ENCODE results near the gene SPAG5. TPM values are rescaled to one million over a fixed set of nuclear protein-coding genes. Genes with fewer than 3 reads are reported as not detected.
A peak's percentile ranks its signal among the peaks of the same experiment; 100 is the strongest.

The SPAG5 gene
- total and polyA plus RNA-seq, 11 donors: 0.39 to 11.6 (median 1.2) TPM

DNA sequence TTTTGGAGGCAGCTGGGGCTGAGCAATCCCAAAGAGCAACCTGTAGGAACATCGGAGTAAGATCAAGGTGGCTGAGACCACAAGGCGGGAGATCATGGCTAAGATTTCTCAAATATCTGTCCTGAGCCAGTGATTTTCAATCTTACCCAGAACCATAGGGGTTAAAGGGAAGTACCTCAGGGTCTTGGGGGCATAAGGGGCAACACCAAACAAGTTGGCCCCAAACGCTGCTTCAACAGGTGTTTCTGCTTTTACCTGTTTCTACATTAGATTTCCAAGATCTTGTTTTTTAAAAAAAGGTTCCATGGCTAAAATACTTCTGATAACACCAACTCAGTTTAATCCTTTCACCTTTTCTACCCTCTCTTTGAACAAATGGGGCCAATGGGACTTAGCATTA is 43.8 kb downstream of the SPAG5 start:
- TF ChIP-seq POLR2A (IDR thresholded peaks at IDR 0.05) (no peak), CTCF (IDR thresholded peaks at IDR 0.05) (no peak)
- H3K9me3 ChIP-seq: no peaks in the 10 kb centered on the region
- WGBS, 4 donors: 93 to 97% (median 96%) methylated on average over 3 of the region's 3 CpGs
- no peak overlapping the region for H3K4me3 ChIP-seq
- peaks cover 0 to 32% (median 13%) of the 10 kb centered on the region in 12 donors for H3K4me1 ChIP-seq
- intact Hi-C loops (cut with DNase I): no loop called here
- no peak for ATAC-seq
- H3K27me3 ChIP-seq: no peaks in the 10 kb centered on the region
- DNase-seq: no peak
- H3K36me3 ChIP-seq: peaks cover 0 to 70% (median 65%) of the 10 kb centered on the region in 9 donors
- H3K27ac ChIP-seq: no peak overlapping the region

GRCh38 chr17:28554565-28554964 is 44.3 kb downstream of the SPAG5 start:
- 83 to 95% (median 88%) methylated on average over 6 of the region's 6 CpGs for WGBS, 4 donors
- no peaks in the 10 kb centered on the region for H3K27me3 ChIP-seq
- intact Hi-C loops (cut with DNase I): loop anchor here in 2 of 10 donors (5.0 kb wide), 1 partner anchor 58 kb away; the partner anchor contains the start of gene RSKR (in 2 of the 2)
- H3K4me1 ChIP-seq: peaks cover 0 to 35% (median 14%) of the 10 kb centered on the region in 12 donors
- peaks cover 0 to 65% (median 60%) of the 10 kb centered on the region in 9 donors for H3K36me3 ChIP-seq
- TF ChIP-seq POLR2A (IDR thresholded peaks at IDR 0.05) (no peak), CTCF (IDR thresholded peaks at IDR 0.05) (peak in 1 of 12 donors; percentile 18)
- DNase-seq (peak in 1 of 5 donors; percentile 19), ATAC-seq (no peak)
- H3K4me3 ChIP-seq: no peak overlapping the region
- no peaks in the 10 kb centered on the region for H3K9me3 ChIP-seq
- no peak overlapping the region for H3K27ac ChIP-seq

DNA sequence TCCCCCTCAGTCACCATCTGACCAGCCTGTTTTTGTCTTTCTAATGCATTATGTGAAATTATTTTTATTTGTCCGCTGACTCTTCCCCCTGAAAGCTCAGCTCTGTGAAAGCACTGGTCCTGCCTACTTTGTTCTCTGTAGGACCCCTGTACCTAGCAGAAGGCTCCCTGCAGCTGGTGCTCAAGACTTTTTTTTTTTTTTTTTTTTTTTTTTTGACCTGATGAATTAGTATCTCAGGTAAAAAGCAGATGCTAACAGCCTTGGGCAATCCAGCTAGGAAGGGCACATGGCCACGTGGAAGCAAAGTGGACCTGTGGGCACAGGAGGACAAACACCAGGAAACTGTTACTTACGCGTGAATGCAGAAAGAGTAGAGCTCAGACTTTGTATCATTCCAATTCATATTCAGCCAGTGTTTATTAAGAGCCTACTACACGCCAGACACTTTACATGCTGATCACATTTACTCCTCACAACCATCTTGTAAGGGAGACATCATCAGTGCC is 45.8 kb downstream of the SPAG5 start:
- peaks cover 0 to 48% (median 15%) of the 10 kb centered on the region in 12 donors for H3K4me1 ChIP-seq
- no peaks in the 10 kb centered on the region for H3K9me3 ChIP-seq
- 91 to 95% (median 95%) methylated on average over 5 of the region's 5 CpGs for whole genome bisulfite sequencing, 4 donors
- intact Hi-C loops (cut with DNase I): loop anchor here in 3 of 10 donors (2.0 to 5.0 kb wide), 2 partner anchors 18 to 59 kb away; partner anchors contain the start of genes RSKR (in 2 of the 3) and PIGS (in 1 of the 3)
- H3K27me3 ChIP-seq: no peaks in the 10 kb centered on the region
- peak overlapping the region in 10 of 12 donors; percentile 80 to 98 (median 92) for H3K4me3 ChIP-seq
- no peak for TF ChIP-seq CTCF (IDR thresholded peaks at IDR 0.05)
- no peak for TF ChIP-seq POLR2A (IDR thresholded peaks at IDR 0.05)
- DNase-seq (no peak), ATAC-seq (no peak)
- H3K27ac ChIP-seq: peak overlapping the region in 2 of 12 donors; percentile 65 to 77
- peaks cover 0 to 50% (median 45%) of the 10 kb centered on the region in 9 donors for H3K36me3 ChIP-seq

GRCh38 chr17:28552176-28552999 is 46.4 kb downstream of the SPAG5 start, which contains the start of gene UNC119:
Gene UNC119 (minus strand): TSS chr17:28552624. CDS start chr17:28552557, 67 bp downstream.
- ATAC-seq: peak; percentile 83 to 97 (median 94)
- Histone ChIP-seq H3K9me3 (no peaks in the 10 kb centered on the region), H3K4me1 (peaks cover 0 to 50% (median 15%) of the 10 kb centered on the region in 12 donors), H3K36me3 (peaks cover 0 to 46% (median 39%) of the 10 kb centered on the region in 9 donors), H3K27ac (peak within 1 kb of the TSS in 11 of 12 donors; percentile 47 to 85 (median 70)), H3K27me3 (no peaks in the 10 kb centered on the region), H3K4me3 (peak within 1 kb of the TSS; percentile 80 to 98 (median 92))
- TF ChIP-seq POLR2A (IDR thresholded peaks at IDR 0.05) (peak in 1 of 2 donors; percentile 76), CTCF (IDR thresholded peaks at IDR 0.05) (no peak)
- DNase-seq: peak; percentile 73 to 90 (median 86)
- WGBS, 4 donors: 1 to 4% (median 2%) methylated on average over 13 to 67 of the region's 67 CpGs
- intact Hi-C loops (cut with DNase I): loop anchor here in 3 of 10 donors (2.0 to 5.0 kb wide), 2 partner anchors 18 to 60 kb away; partner anchors contain the start of genes RSKR (in 2 of the 3) and PIGS (in 1 of the 3)

Data from heart left ventricle (tissue), 16 donors.